Measurements from ENCODE around the gene OR6C68. TPM values are rescaled to one million over a fixed set of nuclear protein-coding genes. Genes with fewer than 3 reads are reported as not detected.
"Not testable (repeated sequence)": the region's sequence is repeated elsewhere in the genome, so short reads cannot be mapped to it uniquely, and the experiment has no call there.

The OR6C68 gene
- total RNA-seq, 1 experiment from 2014 or later = not detected

DNA sequence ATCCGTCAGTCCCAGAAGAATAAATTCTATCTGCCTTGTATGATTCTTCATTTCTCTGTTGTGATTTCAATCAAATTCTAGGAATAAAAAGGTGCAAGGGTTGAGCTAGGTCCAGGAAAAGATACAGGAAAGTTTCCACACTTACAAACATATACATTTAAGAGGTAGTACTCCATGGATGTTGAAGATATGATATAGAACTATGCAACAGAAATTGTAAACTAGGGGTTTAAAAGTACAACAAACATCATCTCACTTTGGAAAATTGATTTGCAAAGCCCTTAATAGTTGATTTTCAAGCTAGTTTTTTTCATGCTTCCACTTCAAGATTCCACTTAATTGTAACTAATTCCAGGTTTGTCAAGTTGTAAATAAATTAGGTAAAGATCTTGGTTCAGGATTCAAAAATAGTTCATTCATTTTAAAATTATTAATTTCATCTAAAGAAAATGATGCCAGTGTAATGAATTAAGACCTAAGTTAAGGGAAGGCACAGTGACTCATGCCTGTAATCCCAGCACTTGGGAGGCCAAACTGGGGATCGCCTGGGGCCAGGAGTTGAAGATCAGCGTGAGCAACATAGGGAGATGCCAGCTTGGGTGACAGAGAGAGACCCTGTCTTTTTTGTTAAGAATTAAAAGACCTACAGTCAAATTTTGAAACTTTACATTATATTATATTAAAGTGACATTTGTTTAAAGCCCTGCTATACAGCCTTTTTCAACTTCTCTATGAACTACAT lies 21.9 kb upstream of the OR6C68 start, which contains the start of gene OR6C70:
OR6C70 (minus strand) TSS at position 51 of the 742 bp plus-strand sequence; CDS start at position 51, 0 bp downstream.
- intact Hi-C loops (cut with micrococcal nuclease; ENCODE audit: unreplicated experiment) = no loop called here
- no peak for DNase-seq (ENCODE audit: low read depth, low spot score)
- CTCF ChIA-PET = no interaction called here
- no peaks in the 10 kb centered on the region for H3K9me3 ChIP-seq (ENCODE audit: control insufficient read depth, insufficient read depth, low read depth, low read length)
- no peak for ATAC-seq
- POLR2A ChIA-PET = no interaction called here
- H3K4me1 ChIP-seq (ENCODE audit: control insufficient read depth, insufficient read depth, low read length) = no peaks in the 10 kb centered on the region
- H3K27me3 ChIP-seq (ENCODE audit: control insufficient read depth, insufficient read depth, low read length) = 0 out of 2 replicates have a peak, but pooled peaks cover 3% of the 10 kb centered on the region
- no peaks in the 10 kb centered on the region for H3K36me3 ChIP-seq (ENCODE audit: control insufficient read depth, insufficient read depth, low read length)
- in situ Hi-C loops (cut with HindIII; ENCODE audit: low pct_unique_long_range_greater_than_20kb, low sequenced_read_pairs) = no loop called here
- no TSS peak for BruUV-seq (replicated peaks)
- TF ChIP-seq POLR2AphosphoS5 (IDR thresholded peaks at IDR 0.05; ENCODE audit: low read depth, low read length) = no peak
- TF ChIP-seq SIN3A (IDR thresholded peaks at IDR 0.05; ENCODE audit: borderline replicate concordance, insufficient read depth, low read depth, low read length) = no peak
- H3K4me3 ChIP-seq (ENCODE audit: low read depth in 2 of 2, low read length in 2 of 2) = no peak within 1 kb of the TSS
- no peak within 1 kb of the TSS for H3K27ac ChIP-seq (ENCODE audit: low read length)

DNA sequence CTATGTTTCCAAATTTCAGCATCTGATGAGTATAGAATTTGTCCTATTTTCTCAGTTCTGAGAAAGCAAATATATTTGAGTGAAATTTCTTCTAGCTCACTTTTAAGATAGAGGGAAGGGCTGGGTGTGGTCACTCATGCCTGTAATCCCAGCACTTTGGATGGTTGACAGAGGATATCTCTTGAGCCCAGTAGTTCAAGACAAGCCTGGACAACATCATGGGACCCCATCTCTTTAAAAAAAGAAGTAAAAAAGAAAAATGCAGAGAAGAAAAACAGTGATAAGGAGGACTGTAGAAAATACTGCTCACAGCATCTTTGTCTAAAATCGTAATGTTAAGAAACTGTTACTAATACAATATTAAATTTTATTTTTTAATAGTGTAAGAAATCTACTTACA lies 19.9 kb upstream of the OR6C68 start:
- Histone ChIP-seq H3K4me3 (ENCODE audit: low read depth in 2 of 2, low read length in 2 of 2) (no peak overlapping the region), H3K36me3 (ENCODE audit: control insufficient read depth, insufficient read depth, low read length) (no peaks in the 10 kb centered on the region), H3K4me1 (ENCODE audit: control insufficient read depth, insufficient read depth, low read length) (no peaks in the 10 kb centered on the region), H3K9me3 (ENCODE audit: control insufficient read depth, insufficient read depth, low read depth, low read length) (no peaks in the 10 kb centered on the region), H3K27ac (ENCODE audit: low read length) (no peak overlapping the region), H3K27me3 (ENCODE audit: control insufficient read depth, insufficient read depth, low read length) (0 out of 2 replicates have a peak, but pooled peaks cover 3% of the 10 kb centered on the region)
- DNase-seq (ENCODE audit: low read depth, low spot score) (no peak), ATAC-seq (no peak)
- BruUV-seq (replicated peaks) = no TSS peak
- in situ Hi-C loops (cut with HindIII; ENCODE audit: low pct_unique_long_range_greater_than_20kb, low sequenced_read_pairs) (no loop called here), intact Hi-C loops (cut with micrococcal nuclease; ENCODE audit: unreplicated experiment) (no loop called here)
- no peak for TF ChIP-seq POLR2AphosphoS5 (IDR thresholded peaks at IDR 0.05; ENCODE audit: low read depth, low read length)
- no peak for TF ChIP-seq SIN3A (IDR thresholded peaks at IDR 0.05; ENCODE audit: borderline replicate concordance, insufficient read depth, low read depth, low read length)
- no peak for TF ChIP-seq REST (IDR thresholded peaks at IDR 0.05; ENCODE audit: insufficient read depth in 1 of 2, low read depth in 2 of 2, low read length in 1 of 2)
- no peak for TF ChIP-seq TCF7L2 (IDR thresholded peaks at IDR 0.05; ENCODE audit: low read depth, low read length)
- TF ChIP-seq, protein P1, sequence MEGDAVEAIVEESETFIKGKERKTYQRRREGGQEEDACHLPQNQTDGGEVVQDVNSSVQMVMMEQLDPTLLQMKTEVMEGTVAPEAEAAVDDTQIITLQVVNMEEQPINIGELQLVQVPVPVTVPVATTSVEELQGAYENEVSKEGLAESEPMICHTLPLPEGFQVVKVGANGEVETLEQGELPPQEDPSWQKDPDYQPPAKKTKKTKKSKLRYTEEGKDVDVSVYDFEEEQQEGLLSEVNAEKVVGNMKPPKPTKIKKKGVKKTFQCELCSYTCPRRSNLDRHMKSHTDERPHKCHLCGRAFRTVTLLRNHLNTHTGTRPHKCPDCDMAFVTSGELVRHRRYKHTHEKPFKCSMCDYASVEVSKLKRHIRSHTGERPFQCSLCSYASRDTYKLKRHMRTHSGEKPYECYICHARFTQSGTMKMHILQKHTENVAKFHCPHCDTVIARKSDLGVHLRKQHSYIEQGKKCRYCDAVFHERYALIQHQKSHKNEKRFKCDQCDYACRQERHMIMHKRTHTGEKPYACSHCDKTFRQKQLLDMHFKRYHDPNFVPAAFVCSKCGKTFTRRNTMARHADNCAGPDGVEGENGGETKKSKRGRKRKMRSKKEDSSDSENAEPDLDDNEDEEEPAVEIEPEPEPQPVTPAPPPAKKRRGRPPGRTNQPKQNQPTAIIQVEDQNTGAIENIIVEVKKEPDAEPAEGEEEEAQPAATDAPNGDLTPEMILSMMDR (IDR thresholded peaks at IDR 0.05) = no peak
- ChIA-PET CTCF (no interaction called here), POLR2A (no interaction called here)

- H3K27me3 ChIP-seq (ENCODE audit: control insufficient read depth, insufficient read depth, low read length); ATAC-seq; H3K4me3 ChIP-seq (ENCODE audit: low read depth in 2 of 2, low read length in 2 of 2); intact Hi-C loops (cut with micrococcal nuclease; ENCODE audit: unreplicated experiment); CTCF ChIA-PET; H3K4me1 ChIP-seq (ENCODE audit: control insufficient read depth, insufficient read depth, low read length); H3K9me3 ChIP-seq (ENCODE audit: control insufficient read depth, insufficient read depth, low read depth, low read length); H3K27ac ChIP-seq (ENCODE audit: low read length); in situ Hi-C loops (cut with HindIII; ENCODE audit: low pct_unique_long_range_greater_than_20kb, low sequenced_read_pairs); H3K36me3 ChIP-seq (ENCODE audit: control insufficient read depth, insufficient read depth, low read length); POLR2A ChIA-PET; DNase-seq (ENCODE audit: low read depth, low spot score); BruUV-seq (replicated peaks): not testable (repeated sequence)
These were observed 13.0 kb upstream of the OR6C68 start for GRCh38 chr12:55479136-55479535.

DNA sequence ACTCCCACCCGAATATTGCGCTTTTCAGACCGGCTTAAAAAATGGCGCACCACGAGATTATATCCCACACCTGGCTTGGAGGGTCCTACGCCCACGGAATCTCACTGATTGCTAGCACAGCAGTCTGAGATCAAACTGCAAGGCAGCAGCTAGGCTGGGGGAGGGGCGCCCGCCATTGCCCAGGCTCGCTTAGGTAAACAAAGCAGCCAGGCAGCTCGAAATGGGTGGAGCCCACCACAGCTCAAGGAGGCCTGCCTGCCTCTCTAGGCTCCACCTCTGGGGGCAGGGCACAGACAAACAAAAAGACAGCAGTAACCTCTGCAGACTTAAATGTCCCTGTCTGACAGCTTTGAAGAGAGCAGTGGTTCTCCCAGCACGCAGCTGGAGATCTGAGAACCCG lies 7.9 kb upstream of the OR6C68 start:
- intact Hi-C loops (cut with micrococcal nuclease; ENCODE audit: unreplicated experiment); DNase-seq (ENCODE audit: low read depth, low spot score); H3K4me1 ChIP-seq (ENCODE audit: control insufficient read depth, insufficient read depth, low read length); H3K9me3 ChIP-seq (ENCODE audit: control insufficient read depth, insufficient read depth, low read depth, low read length); H3K36me3 ChIP-seq (ENCODE audit: control insufficient read depth, insufficient read depth, low read length); in situ Hi-C loops (cut with HindIII; ENCODE audit: low pct_unique_long_range_greater_than_20kb, low sequenced_read_pairs); H3K4me3 ChIP-seq (ENCODE audit: low read depth in 2 of 2, low read length in 2 of 2); BruUV-seq (replicated peaks); CTCF ChIA-PET; H3K27me3 ChIP-seq (ENCODE audit: control insufficient read depth, insufficient read depth, low read length); POLR2A ChIA-PET; H3K27ac ChIP-seq (ENCODE audit: low read length); ATAC-seq: not testable (repeated sequence)

Data from Panc1 (cell line).